Lung (tissue), 12 donors: ENCODE results near the gene ALG9. TPM values are rescaled to one million over a fixed set of nuclear protein-coding genes. Genes with fewer than 3 reads are reported as not detected.
"Not testable (repeated sequence)": the region's sequence is repeated elsewhere in the genome, so short reads cannot be mapped to it uniquely, and the experiment has no call there.

Experiments
- ATAC-seq: fragments of 200-7000 bp; cut with Tn5 transposase; one replicate; pipeline ENCODE4 v1.9.1; 2020; ENCODE audit warnings: moderate number of reproducible peaks; ENCODE audit not compliant: insufficient read depth, low FRiP score
- DNase-seq, 3 donors: peaks; one replicate each; pipeline ENCODE4 v3.0.0-alpha.2; 2013 to 2017
- H3K27ac ChIP-seq, 2 donors: one replicate each; pipeline ENCODE4 v1.5.1; 2013; ENCODE audit warnings: mild to moderate bottlenecking in 2 of 2, moderate library complexity in 2 of 2, control low read depth in 1 of 2, inconsistent platforms in 1 of 2, low read depth in 1 of 2, low read length in 1 of 2
- H3K27me3 ChIP-seq, 3 donors: one replicate each; pipeline ENCODE4 v1.5.1; 2013; ENCODE audit warnings: low read length in 2 of 3; ENCODE audit not compliant: control insufficient read depth in 3 of 3, insufficient read depth in 3 of 3
- H3K36me3 ChIP-seq, 4 donors: one replicate each; pipeline ENCODE4 v1.5.1; 2013; ENCODE audit warnings: low read length in 4 of 4, mild to moderate bottlenecking in 1 of 4, moderate library complexity in 1 of 4; ENCODE audit not compliant: control insufficient read depth in 4 of 4, insufficient read depth in 4 of 4
- H3K4me1 ChIP-seq, 5 donors: one replicate each; pipeline ENCODE4 v1.5.1; 2013; ENCODE audit warnings: low read length in 5 of 5, mild to moderate bottlenecking in 2 of 5, moderate library complexity in 1 of 5; ENCODE audit not compliant: control insufficient read depth in 5 of 5, insufficient read depth in 5 of 5
- H3K4me3 ChIP-seq: one replicate; pipeline ENCODE4 v1.5.1; 2013; ENCODE audit warnings: mild to moderate bottlenecking, control low read depth, moderate library complexity
- H3K9ac ChIP-seq, 2 donors: one replicate each; pipeline ENCODE4 v1.5.1; 2013; ENCODE audit warnings: low read length in 2 of 2, control low read depth in 1 of 2; ENCODE audit not compliant: insufficient read depth in 1 of 2
- H3K9me3 ChIP-seq, 4 donors: one replicate each; pipeline ENCODE4 v1.5.1; 2013; ENCODE audit warnings: low read length in 3 of 4, mild to moderate bottlenecking in 1 of 4, moderate library complexity in 1 of 4; ENCODE audit not compliant: control insufficient read depth in 4 of 4, insufficient read depth in 3 of 4
- WGBS, 2 donors: extraction: QIAGEN DNeasy Blood & Tissue Kit; methylation state at CpG; one replicate each; pipeline ENCODE4 v1.1.7; 2013; 5-methylcytosine and 5-hydroxymethylcytosine counted together
- polyA plus RNA-seq, 2 donors: library from polyadenylated mRNA; stranded (reverse); fragments of 200-250 nt; gene quantifications; one replicate each; pipeline ENCODE4 v1.2.1, GENCODE V29; 2013
- total RNA-seq, 2 donors: library from RNA; depleted of rRNA in 1 of 2; stranded (reverse); fragments of >200 nt in 1 of 2; gene quantifications; one replicate each; pipeline ENCODE4 v1.2.1, GENCODE V29; 2014 to 2021
- TF ChIP-seq, protein P1 (sequence below): IDR thresholded peaks from 2 replicates; pipeline ENCODE4 v1.5.1; 2012; ENCODE audit warnings: mild to moderate bottlenecking; ENCODE audit errors: control extremely low read depth, extremely low read depth
- donor health status: control.
- donor health status: control.
- donor health status: Bipolar disorder and iron deficiency.
- donor health status: healthy.
- donor health status: DM: yes; HTN: yes; CAD: no.

Gene ALG9
- total and polyA plus RNA-seq, 4 donors: 11.4 to 43.4 (median 25.9) TPM

DNA sequence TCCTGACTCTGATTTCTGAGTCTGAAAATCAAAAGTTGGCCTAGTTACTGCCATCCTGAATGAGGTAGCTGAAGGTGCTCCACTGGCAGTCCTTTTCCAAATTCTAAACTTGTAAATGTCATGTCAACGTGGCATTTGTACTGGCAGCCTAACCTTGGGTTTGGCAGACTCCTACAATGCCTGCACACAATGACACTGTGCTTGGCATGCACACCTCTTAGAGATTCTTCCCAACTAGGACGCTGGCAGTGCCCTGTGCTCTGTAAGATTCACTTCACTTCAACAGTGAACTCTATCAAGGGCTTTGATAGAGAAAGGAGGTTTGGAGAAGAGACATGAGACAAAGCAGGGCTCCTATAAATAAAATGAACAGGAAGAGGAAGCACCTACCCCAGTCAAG is 83.3 kb downstream of the ALG9 start:
- DNase-seq (no peak), ATAC-seq (no peak)
- Histone ChIP-seq H3K9me3 (no peaks in the 10 kb centered on the region), H3K27ac (peak overlapping the region in 1 of 2 donors; percentile 92), H3K36me3 (peaks cover 0 to 15% (median 12%) of the 10 kb centered on the region in 4 donors), H3K4me1 (peaks cover 0 to 5% (median 0%) of the 10 kb centered on the region in 5 donors), H3K27me3 (no peaks in the 10 kb centered on the region), H3K4me3 (no peak overlapping the region), H3K9ac (no peak overlapping the region)
- 80 to 88% methylated on average over 2 of the region's 2 CpGs for WGBS, 2 donors
- TF ChIP-seq, protein P1, sequence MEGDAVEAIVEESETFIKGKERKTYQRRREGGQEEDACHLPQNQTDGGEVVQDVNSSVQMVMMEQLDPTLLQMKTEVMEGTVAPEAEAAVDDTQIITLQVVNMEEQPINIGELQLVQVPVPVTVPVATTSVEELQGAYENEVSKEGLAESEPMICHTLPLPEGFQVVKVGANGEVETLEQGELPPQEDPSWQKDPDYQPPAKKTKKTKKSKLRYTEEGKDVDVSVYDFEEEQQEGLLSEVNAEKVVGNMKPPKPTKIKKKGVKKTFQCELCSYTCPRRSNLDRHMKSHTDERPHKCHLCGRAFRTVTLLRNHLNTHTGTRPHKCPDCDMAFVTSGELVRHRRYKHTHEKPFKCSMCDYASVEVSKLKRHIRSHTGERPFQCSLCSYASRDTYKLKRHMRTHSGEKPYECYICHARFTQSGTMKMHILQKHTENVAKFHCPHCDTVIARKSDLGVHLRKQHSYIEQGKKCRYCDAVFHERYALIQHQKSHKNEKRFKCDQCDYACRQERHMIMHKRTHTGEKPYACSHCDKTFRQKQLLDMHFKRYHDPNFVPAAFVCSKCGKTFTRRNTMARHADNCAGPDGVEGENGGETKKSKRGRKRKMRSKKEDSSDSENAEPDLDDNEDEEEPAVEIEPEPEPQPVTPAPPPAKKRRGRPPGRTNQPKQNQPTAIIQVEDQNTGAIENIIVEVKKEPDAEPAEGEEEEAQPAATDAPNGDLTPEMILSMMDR: no peak

DNA sequence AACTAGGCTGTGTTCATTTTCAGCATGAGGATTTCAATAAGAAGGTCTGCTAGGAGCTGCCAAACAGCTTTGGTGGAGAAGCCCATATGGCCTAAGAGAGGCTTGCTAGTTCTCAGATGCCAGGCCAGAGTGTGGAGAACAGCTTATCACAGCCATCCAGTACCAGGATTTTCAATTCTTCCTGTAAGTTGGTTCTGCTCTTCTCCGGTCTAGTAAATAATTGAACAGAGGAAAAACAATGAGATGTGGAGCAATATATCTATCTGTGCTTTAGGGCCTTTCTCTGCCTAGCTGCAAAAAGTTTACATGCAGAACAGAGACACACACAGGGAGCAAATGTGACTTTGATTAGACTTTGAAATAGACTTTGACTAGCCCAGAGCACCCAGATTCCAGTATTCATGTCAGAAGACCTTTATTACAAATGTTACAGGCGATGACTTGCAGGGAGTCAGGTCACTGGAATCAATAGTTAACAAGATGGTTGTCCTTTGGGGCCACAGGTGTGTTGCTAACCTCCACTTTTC is 85.4 kb downstream of the ALG9 start:
- no peaks in the 10 kb centered on the region for H3K9me3 ChIP-seq
- TF ChIP-seq, protein P1: no peak
- no peak overlapping the region for H3K4me3 ChIP-seq
- ATAC-seq: no peak
- DNase-seq: no peak
- H3K27me3 ChIP-seq: no peaks in the 10 kb centered on the region
- H3K9ac ChIP-seq: peak overlapping the region in 1 of 2 donors; percentile 3
- WGBS, 2 donors: 90 to 93% methylated on average over 2 of the region's 2 CpGs
- H3K4me1 ChIP-seq: peaks cover 0 to 5% (median 0%) of the 10 kb centered on the region in 5 donors
- peaks cover 0 to 15% (median 12%) of the 10 kb centered on the region in 4 donors for H3K36me3 ChIP-seq
- H3K27ac ChIP-seq: peak overlapping the region in 1 of 2 donors; percentile 89

DNA sequence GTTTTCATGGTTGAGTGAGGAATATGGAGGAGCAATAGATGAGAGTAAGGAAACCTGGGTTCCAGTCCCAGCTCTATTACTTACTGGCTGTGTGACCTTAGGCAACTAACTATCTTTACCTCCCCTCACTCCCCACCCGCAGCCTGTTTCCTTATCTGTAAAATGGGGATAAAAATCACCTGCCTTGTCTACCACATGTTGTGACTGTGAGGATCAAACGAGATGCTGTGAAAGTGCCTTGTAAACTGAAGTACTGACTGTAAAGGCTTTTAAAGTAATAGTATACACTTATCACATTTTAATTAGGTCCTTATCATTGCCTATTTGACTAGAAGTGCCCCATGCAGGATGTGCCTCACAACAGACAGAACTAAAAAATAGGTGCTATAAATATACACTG is 86.3 kb downstream of the ALG9 start:
- TF ChIP-seq, protein P1: no peak
- no peak for DNase-seq
- 85 to 95% methylated on average over 2 of the region's 2 CpGs for WGBS, 2 donors
- Histone ChIP-seq H3K27ac (peak overlapping the region in 1 of 2 donors; percentile 51), H3K36me3 (peaks cover 0 to 15% (median 12%) of the 10 kb centered on the region in 4 donors), H3K27me3 (no peaks in the 10 kb centered on the region), H3K9me3 (no peaks in the 10 kb centered on the region), H3K4me1 (peaks cover 0 to 5% (median 0%) of the 10 kb centered on the region in 5 donors), H3K4me3 (no peak overlapping the region), H3K9ac (no peak overlapping the region)
- no peak for ATAC-seq

DNA sequence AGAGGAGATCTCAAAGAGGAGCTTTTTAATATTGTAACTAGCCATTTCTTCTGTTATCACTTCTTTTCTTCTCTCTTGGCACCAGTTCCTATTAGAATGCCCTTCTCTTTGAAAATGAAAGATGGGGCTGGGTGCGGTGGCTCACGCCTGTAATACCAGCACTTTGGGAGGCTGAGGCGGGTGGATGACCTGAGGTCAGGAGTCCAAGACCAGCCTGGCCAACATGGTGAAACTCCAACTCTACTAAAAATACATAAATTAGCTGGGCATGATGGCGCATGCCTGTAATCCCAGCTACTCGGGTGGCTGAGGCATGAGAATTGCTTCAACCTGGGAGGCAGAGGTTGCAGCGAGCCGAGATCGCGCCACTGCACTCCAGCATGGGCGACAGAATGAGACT is 87.1 kb downstream of the ALG9 start:
- ATAC-seq, H3K27me3 ChIP-seq, H3K27ac ChIP-seq, H3K9ac ChIP-seq, H3K4me3 ChIP-seq, H3K4me1 ChIP-seq, H3K9me3 ChIP-seq, DNase-seq: not testable (repeated sequence)
- peaks cover 0 to 15% (median 12%) of the 10 kb centered on the region in 4 donors for H3K36me3 ChIP-seq
- WGBS, 2 donors: 95 to 98% methylated on average over 10 of the region's 10 CpGs
